Bronchial epithelial cell (primary cell): ENCODE measurements around the gene CALML5. TPM values are rescaled to one million over a fixed set of nuclear protein-coding genes. Genes with fewer than 3 reads are reported as not detected.

ENCODE experiments used
- DNase-seq: peaks from one replicate; pipeline ENCODE4 v3.0.0-alpha.2; 2010; ENCODE audit warnings: low read depth
- FAIRE-seq: peaks from 2 replicates; lab custom pipeline; 2011; peaks lifted over from hg19 to GRCh38; lab: Jason Lieb, UNC
- H3K27me3 ChIP-seq: 2 replicates; pipeline ENCODE4 v1.5.1; 2011; ENCODE audit warnings: low read length; ENCODE audit not compliant: control insufficient read depth, insufficient read depth
- H3K36me3 ChIP-seq: 2 replicates; pipeline ENCODE4 v1.5.1; 2011; ENCODE audit warnings: low read length; ENCODE audit not compliant: control insufficient read depth, insufficient read depth
- H3K4me3 ChIP-seq: 2 replicates; pipeline ENCODE4 v1.5.1; 2011; ENCODE audit warnings: mild to moderate bottlenecking, low read depth, low read length, control low read depth
- CTCF ChIP-seq: IDR thresholded peaks from 2 replicates; pipeline ENCODE4 v1.5.1; 2011; ENCODE audit warnings: mild to moderate bottlenecking, moderate library complexity, low read length, control low read depth, inconsistent platforms; ENCODE audit not compliant: insufficient read depth, severe bottlenecking
- total RNA-seq: library from RNA; depleted of rRNA; stranded (reverse); fragments of >200 nt; gene quantifications from 2 replicates; pipeline ENCODE4 v1.2.1, GENCODE V29; 2014

Gene CALML5
- total RNA-seq, 1 donor from 2014 or later, result 0.79 TPM

- Histone ChIP-seq H3K27me3 (no peaks in the 10 kb centered on the region), H3K4me3 (no peak overlapping the region), H3K36me3 (peaks cover 4% of the 10 kb centered on the region)
- DNase-seq (no peak), FAIRE-seq (no peak)
- TF ChIP-seq CTCF, result no peak
Observed at GRCh38 chr10:5461203-5461588, 38.2 kb downstream of the CALML5 start.

- H3K36me3 ChIP-seq, result peaks cover 7% of the 10 kb centered on the region
- H3K27me3 ChIP-seq, result no peaks in the 10 kb centered on the region
- no peak for TF ChIP-seq CTCF
- FAIRE-seq (no peak), DNase-seq (no peak)
- no peak overlapping the region for H3K4me3 ChIP-seq
Observed at GRCh38 chr10:5460468-5461202, 38.7 kb downstream of the CALML5 start.

GRCh38 chr10:5458949-5459747 is 40.2 kb downstream of the CALML5 start:
- Histone ChIP-seq H3K4me3 (no peak overlapping the region), H3K27me3 (no peaks in the 10 kb centered on the region), H3K36me3 (peaks cover 15% of the 10 kb centered on the region)
- TF ChIP-seq CTCF, result no peak
- FAIRE-seq (no peak), DNase-seq (no peak)

GRCh38 chr10:5458425-5458824 is 40.9 kb downstream of the CALML5 start:
- peaks cover 20% of the 10 kb centered on the region for H3K36me3 ChIP-seq
- no peak for TF ChIP-seq CTCF
- no peak overlapping the region for H3K4me3 ChIP-seq
- H3K27me3 ChIP-seq, result no peaks in the 10 kb centered on the region
- DNase-seq (no peak), FAIRE-seq (no peak)

GRCh38 chr10:5457741-5458140 is 41.6 kb downstream of the CALML5 start:
- no peak for FAIRE-seq
- Histone ChIP-seq H3K36me3 (peaks cover 22% of the 10 kb centered on the region), H3K27me3 (no peaks in the 10 kb centered on the region), H3K4me3 (no peak overlapping the region)
- DNase-seq, result no peak
- TF ChIP-seq CTCF, result no peak
